A673 (cell line): ENCODE data around the gene GRIK2.

Experiments used
- CTCF ChIP-seq: fragments of 300-800, 200-600 bp; sonication (generic); conservative IDR thresholded peaks from 2 replicates; pipeline ENCODE4 v1.5.1; 2017; ENCODE audit warnings: low read depth, mild to moderate bottlenecking, antibody characterized with exemption, low read length, moderate library complexity, mixed read lengths
- EZH2 ChIP-seq: fragments of 200-600 bp; sonication (generic); IDR thresholded peaks from 2 replicates; pipeline ENCODE4 v1.6.1; 2017; ENCODE audit warnings: borderline replicate concordance, low read depth, mild to moderate bottlenecking, mixed read lengths, antibody characterized with exemption, low read length; ENCODE audit not compliant: poor library complexity, severe bottlenecking

- TF ChIP-seq CTCF: no peak
- no peak for TF ChIP-seq EZH2
Measured at GRCh38 chr6:101986476-101986875, 593.0 kb downstream of the GRIK2 start.
